CD14-positive monocyte (primary cell): ENCODE measurements around the gene DNAH3. TPM values are rescaled to one million over a fixed set of nuclear protein-coding genes. Genes with fewer than 3 reads are reported as not detected.

Source experiments
- DNase-seq, 3 donors: peaks; one replicate each; pipeline ENCODE4 v3.0.0-alpha.2; 2011 to 2022
- H2AFZ ChIP-seq: 2 replicates; pipeline ENCODE4 v1.6.0; 2012; ENCODE audit warnings: mild to moderate bottlenecking, low read depth, low read length, inconsistent platforms; ENCODE audit not compliant: insufficient read depth, poor library complexity, severe bottlenecking
- H3K27ac ChIP-seq, 2 donors: 1 replicate in 1 of 2; 2 replicates in 1 of 2; pipeline ENCODE4 v1.5.1; 2012 to 2013; ENCODE audit warnings: low read length in 2 of 2, control low read depth in 1 of 2, inconsistent platforms in 1 of 2, low read depth in 1 of 2, mild to moderate bottlenecking in 1 of 2
- H3K27me3 ChIP-seq, 2 donors: one replicate each; pipeline versions ENCODE4 v1.6.0 to v1.6.1; 2011 to 2013; ENCODE audit warnings: low read length in 2 of 2; ENCODE audit not compliant: control insufficient read depth in 2 of 2, insufficient read depth in 2 of 2
- H3K36me3 ChIP-seq, 2 donors: replicated peaks in 1 of 2; 1 replicate in 1 of 2; 2 replicates in 1 of 2; pipeline versions ENCODE4 v1.5.1 to v1.6.1; 2012 to 2013; ENCODE audit warnings: low read length in 2 of 2, control low read depth in 1 of 2, inconsistent platforms in 1 of 2, mild to moderate bottlenecking in 1 of 2; ENCODE audit not compliant: insufficient read depth in 2 of 2, control insufficient read depth in 1 of 2
- H3K4me1 ChIP-seq, 2 donors: 1 replicate in 1 of 2; 2 replicates in 1 of 2; pipeline versions ENCODE4 v1.5.1 to v1.6.1; 2012 to 2013; ENCODE audit warnings: low read length in 2 of 2, control low read depth in 1 of 2, inconsistent platforms in 1 of 2, mild to moderate bottlenecking in 1 of 2, moderate library complexity in 1 of 2; ENCODE audit not compliant: insufficient read depth in 2 of 2, control insufficient read depth in 1 of 2
- H3K4me2 ChIP-seq: replicated peaks from 2 replicates; pipeline ENCODE3; 2012; ENCODE audit warnings: low read length, moderate library complexity, mild to moderate bottlenecking; ENCODE audit not compliant: poor library complexity, severe bottlenecking; ENCODE audit errors: extremely low read depth
- H3K4me3 ChIP-seq, 3 experiments: fragments of 200-600 bp in 1 of 3; sonication (generic) in 1 of 3; replicated peaks in 1 of 3; 1 replicate in 2 of 3; 2 replicates in 1 of 3; pipeline ENCODE4 v1.5.1; 2011 to 2013; ENCODE audit warnings: low read length in 3 of 3, mild to moderate bottlenecking in 3 of 3, control low read depth in 2 of 3, low read depth in 2 of 3, inconsistent platforms in 1 of 3, moderate library complexity in 1 of 3
- H3K79me2 ChIP-seq: 2 replicates; pipeline ENCODE4 v1.6.0; 2012; ENCODE audit warnings: mild to moderate bottlenecking, control low read depth, inconsistent platforms, low read length, moderate library complexity; ENCODE audit not compliant: insufficient read depth
- H3K9ac ChIP-seq: 2 replicates; pipeline ENCODE4 v1.6.0; 2017; ENCODE audit warnings: low read length, mild to moderate bottlenecking; ENCODE audit not compliant: insufficient read depth, poor library complexity, severe bottlenecking
- H3K9me3 ChIP-seq, 2 donors: replicated peaks in 1 of 2; 1 replicate in 1 of 2; 2 replicates in 1 of 2; pipeline versions ENCODE4 v1.5.1 to v1.6.1; 2012 to 2013; ENCODE audit warnings: low read length in 2 of 2, control low read depth in 1 of 2; ENCODE audit not compliant: control insufficient read depth in 1 of 2, insufficient read depth in 1 of 2
- H4K20me1 ChIP-seq: 2 replicates; pipeline ENCODE4 v1.6.0; 2012; ENCODE audit warnings: mild to moderate bottlenecking, low read length, control low read depth, moderate library complexity; ENCODE audit not compliant: insufficient read depth
- H3K27ac Mint-ChIP-seq, 7 donors: one replicate each; pipeline ENCODE4 v1.8.0; 2020; ENCODE audit warnings: mild to moderate bottlenecking in 7 of 7, mixed read lengths in 7 of 7, moderate library complexity in 6 of 7, inconsistent platforms in 2 of 7
- H3K27me3 Mint-ChIP-seq, 3 donors: one replicate each; pipeline ENCODE4 v1.8.0; 2021 to 2022; ENCODE audit warnings: low read depth in 3 of 3, mild to moderate bottlenecking in 3 of 3, mixed read lengths in 3 of 3, moderate library complexity in 3 of 3, inconsistent platforms in 1 of 3
- H3K36me3 Mint-ChIP-seq, 2 donors: one replicate each; pipeline ENCODE4 v1.8.0; 2020; ENCODE audit warnings: mixed read lengths in 2 of 2, inconsistent platforms in 1 of 2, mild to moderate bottlenecking in 1 of 2
- H3K4me1 Mint-ChIP-seq: one replicate; pipeline ENCODE4 v1.8.0; 2020; ENCODE audit warnings: mild to moderate bottlenecking, mixed read lengths
- H3K4me3 Mint-ChIP-seq, 2 donors: one replicate each; pipeline ENCODE4 v1.8.0; 2020; ENCODE audit warnings: mild to moderate bottlenecking in 2 of 2, mixed read lengths in 2 of 2, moderate library complexity in 1 of 2
- H3K9me3 Mint-ChIP-seq, 7 donors: one replicate each; pipeline ENCODE4 v1.8.0; 2020 to 2022; ENCODE audit warnings: mixed read lengths in 7 of 7, mild to moderate bottlenecking in 6 of 7, moderate library complexity in 6 of 7, inconsistent platforms in 2 of 7
- CTCF ChIP-seq: fragments of 200-600 bp; IDR thresholded peaks from one replicate; pipeline ENCODE4 v1.8.0; 2022; ENCODE audit warnings: antibody characterized with exemption, mild to moderate bottlenecking
- WGBS: methylation state at CpG from one replicate; pipeline ENCODE4 v1.1.5; 2013; ENCODE audit warnings: missing lambda C conversion rate; ENCODE audit not compliant: insufficient coverage; 5-methylcytosine and 5-hydroxymethylcytosine counted together
- intact Hi-C, 2 donors: fragments of 100-400 bp; cut with micrococcal nuclease; formaldehyde crosslinking; loops; one replicate each; pipeline versions ENCODE4 v1.15.0 to v1.15.1; 2023
- polyA plus RNA-seq, 3 donors: library from polyadenylated mRNA; depleted of rRNA in 1 of 3; unstranded in 2 of 3; stranded (reverse) in 1 of 3; fragments of 300-500 nt in 2 of 3; fragments of >200 nt in 1 of 3; fragmentation: Illumina TruSeq in 2 of 3; gene quantifications; 1 replicate in 2 of 3; 2 replicates in 1 of 3; pipeline ENCODE4 v1.2.3, GENCODE V29; 2012 to 2021

DNAH3 gene
- polyA plus RNA-seq, 3 donors, result not detected

DNA sequence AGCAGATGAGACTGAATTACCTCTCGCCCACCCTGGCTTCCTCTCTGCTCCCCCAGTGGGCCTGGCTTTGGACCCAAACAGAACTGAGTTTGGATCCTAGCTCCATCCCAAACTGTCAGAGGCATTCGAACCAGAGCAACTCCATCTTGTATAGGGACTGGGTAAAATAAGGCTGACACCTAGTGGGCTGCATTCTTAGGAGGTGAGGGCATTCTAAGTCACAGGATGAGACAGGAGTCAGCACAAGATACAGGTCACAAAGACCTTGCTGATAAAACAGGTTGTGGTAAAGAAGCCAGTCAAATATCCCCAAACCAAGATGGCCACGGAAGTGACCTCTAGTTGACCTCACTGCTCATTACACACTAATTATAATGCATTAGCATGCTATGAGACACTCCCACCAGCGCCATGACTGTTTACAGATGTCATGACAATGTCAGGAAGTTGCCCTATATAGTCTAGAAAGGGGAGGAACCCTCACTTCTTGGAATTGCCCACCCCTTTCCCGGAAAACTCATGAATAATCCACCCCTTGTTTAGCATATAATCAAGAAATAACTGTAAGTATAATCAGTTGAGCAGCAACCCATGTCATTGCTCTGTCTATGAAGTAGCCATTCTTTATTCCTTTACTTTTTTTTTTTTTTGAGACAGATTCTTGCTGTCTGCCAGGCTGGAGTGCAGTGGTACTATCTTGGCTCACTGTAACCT is 205.6 kb downstream of the DNAH3 start:
- intact Hi-C loops, result no loop called here
- no peaks in the 10 kb centered on the region for H4K20me1 ChIP-seq
- peaks cover 0 to 3% (median 0%) of the 10 kb centered on the region in 7 donors for H3K9me3 Mint-ChIP-seq
- no peak overlapping the region for H3K27ac ChIP-seq
- H3K4me1 Mint-ChIP-seq, result peaks cover 16% of the 10 kb centered on the region
- no peaks in the 10 kb centered on the region for H3K79me2 ChIP-seq
- H3K36me3 Mint-ChIP-seq, result no peaks in the 10 kb centered on the region
- peaks cover 9 to 13% of the 10 kb centered on the region in 2 donors for H3K4me1 ChIP-seq
- WGBS, result no CpG with 5 or more reads among the region's 5 CpGs
- H3K36me3 ChIP-seq, result no peaks in the 10 kb centered on the region
- H3K27me3 ChIP-seq, result no peaks in the 10 kb centered on the region
- DNase-seq, result peak; percentile 19 to 59 (median 48)
- no peak overlapping the region for H3K4me3 ChIP-seq
- no peaks in the 10 kb centered on the region for H3K9me3 ChIP-seq
- H3K4me2 ChIP-seq, result no peak overlapping the region
- H3K27ac Mint-ChIP-seq, result peak overlapping the region in 2 of 7 donors; percentile 32 to 75
- H2AFZ ChIP-seq, result no peak overlapping the region
- peaks cover 0 to 3% (median 3%) of the 10 kb centered on the region in 3 donors for H3K27me3 Mint-ChIP-seq
- TF ChIP-seq CTCF, result no peak
- no peak overlapping the region for H3K9ac ChIP-seq
- no peak overlapping the region for H3K4me3 Mint-ChIP-seq

- H3K79me2 ChIP-seq, result no peaks in the 10 kb centered on the region
- no peak overlapping the region for H3K4me2 ChIP-seq
- no peak for TF ChIP-seq CTCF
- intact Hi-C loops, result no loop called here
- H3K4me3 ChIP-seq, result no peak overlapping the region
- H4K20me1 ChIP-seq, result no peaks in the 10 kb centered on the region
- no peak overlapping the region for H3K27ac ChIP-seq
- H3K9me3 ChIP-seq, result no peaks in the 10 kb centered on the region
- H3K27me3 ChIP-seq, result no peaks in the 10 kb centered on the region
- H3K36me3 ChIP-seq, result no peaks in the 10 kb centered on the region
- Mint-ChIP-seq H3K36me3 (no peaks in the 10 kb centered on the region), H3K4me1 (peaks cover 19% of the 10 kb centered on the region), H3K27ac (peak overlapping the region in 1 of 7 donors; percentile 45), H3K9me3 (peaks cover 0 to under 1% (median 0%) of the 10 kb centered on the region in 7 donors), H3K27me3 (peaks cover 0 to 3% (median 2%) of the 10 kb centered on the region in 3 donors), H3K4me3 (no peak overlapping the region)
- DNase-seq, result no peak
- 73% methylated on average over 3 of the region's 4 CpGs for WGBS
- no peak overlapping the region for H2AFZ ChIP-seq
- peaks cover 9 to 17% of the 10 kb centered on the region in 2 donors for H3K4me1 ChIP-seq
- H3K9ac ChIP-seq, result no peak overlapping the region
Measured at GRCh38 chr16:20942256-20942655, 208.4 kb downstream of the DNAH3 start.
